GM18868 (cell line): ENCODE data around the gene RNF220.

Experiments used
- ATAC-seq: cut with Tn5 transposase; IDR thresholded peaks from one replicate; pipeline ENCODE4 v1.9.1; 2021; ENCODE audit warnings: mild to moderate bottlenecking, moderate library complexity; ENCODE audit not compliant: unreplicated experiment

The RNF220 gene

DNA sequence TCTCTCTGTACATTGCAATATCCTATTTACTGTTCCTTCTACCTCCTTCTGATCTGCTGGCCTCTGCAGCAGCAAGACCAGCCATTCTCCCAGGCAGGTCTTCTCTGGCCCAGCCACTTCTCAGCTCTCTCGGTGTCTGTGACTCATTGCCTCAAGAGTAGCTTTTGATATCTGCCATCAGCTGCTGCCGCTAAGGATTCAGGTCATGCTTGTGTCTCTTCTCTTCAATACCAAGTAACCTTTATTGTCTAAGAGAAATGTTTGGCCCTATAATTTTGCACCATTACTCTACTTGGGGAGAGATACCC lies 167.5 kb downstream of the RNF220 start:
- no peak for ATAC-seq

DNA sequence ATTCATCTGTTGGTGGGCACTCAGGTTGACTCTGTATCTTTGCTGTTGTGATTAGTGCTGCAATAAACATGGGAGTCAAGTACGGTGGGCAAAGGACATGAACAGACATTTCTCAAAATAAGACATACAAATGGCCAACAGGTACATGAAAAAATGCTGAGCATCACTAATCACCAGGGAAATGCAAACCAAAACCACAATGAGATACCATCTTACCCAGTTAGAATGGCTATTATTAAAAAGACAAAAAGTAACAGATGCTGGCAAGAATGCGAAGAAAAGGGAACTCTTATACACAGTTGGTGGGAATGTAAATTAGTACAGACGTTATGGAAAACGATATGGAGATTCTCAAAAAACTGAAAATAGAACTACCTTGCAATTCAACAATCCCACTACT lies 170.3 kb downstream of the RNF220 start:
- ATAC-seq: no peak

DNA sequence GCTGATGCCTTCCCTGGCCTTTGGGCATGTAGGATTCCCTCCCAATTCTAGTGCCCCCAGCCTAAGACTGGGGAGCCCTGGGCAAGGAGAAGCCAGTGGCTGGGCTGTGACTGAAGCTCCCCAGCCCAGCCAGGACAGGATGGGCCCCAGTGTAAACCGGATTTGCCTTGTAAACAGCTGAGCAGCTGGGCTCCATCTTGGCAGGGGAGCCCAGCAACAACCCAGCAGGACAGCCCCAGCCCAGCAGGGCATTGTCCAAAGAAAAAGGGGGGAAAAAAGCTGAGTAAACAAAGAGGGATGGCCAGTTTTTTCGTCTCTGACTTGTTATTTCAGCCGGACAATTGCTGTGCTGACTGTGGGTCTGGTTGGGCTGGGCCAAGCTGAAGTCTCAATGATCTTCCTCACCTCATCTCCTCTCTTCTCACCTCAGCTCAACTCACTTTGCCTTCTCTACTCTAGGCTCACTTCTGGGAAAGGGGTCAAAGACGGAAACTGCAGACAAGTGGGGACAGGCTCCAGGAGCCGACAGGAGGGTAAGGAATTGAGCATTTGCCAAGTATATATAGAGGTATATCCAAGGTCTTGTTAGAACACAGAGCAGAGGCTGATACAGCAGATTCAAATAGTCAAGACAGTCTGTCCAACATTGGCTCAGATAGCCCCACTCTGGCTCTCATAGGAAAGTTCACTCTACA lies 171.5 kb downstream of the RNF220 start:
- ATAC-seq: no peak

DNA sequence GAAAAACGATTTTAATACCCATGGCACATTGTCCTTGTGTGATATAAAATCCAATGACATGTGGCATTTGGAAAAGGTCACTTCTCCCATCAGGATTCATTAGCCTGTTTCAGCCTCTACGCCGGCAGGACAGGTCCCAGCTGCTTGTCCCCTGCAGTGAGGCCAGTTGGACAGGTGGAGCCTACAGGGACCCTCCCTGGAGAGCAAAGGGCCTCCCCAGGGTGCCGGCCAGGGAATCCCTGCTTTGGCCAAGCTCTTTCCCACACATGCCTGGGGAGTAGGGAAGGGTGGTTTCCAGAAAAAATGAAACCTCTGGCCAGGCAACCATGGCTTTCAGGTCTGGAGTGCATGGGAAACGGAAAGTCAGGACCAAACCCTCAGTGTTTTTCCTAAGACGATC lies 176.2 kb downstream of the RNF220 start:
- no peak for ATAC-seq

DNA sequence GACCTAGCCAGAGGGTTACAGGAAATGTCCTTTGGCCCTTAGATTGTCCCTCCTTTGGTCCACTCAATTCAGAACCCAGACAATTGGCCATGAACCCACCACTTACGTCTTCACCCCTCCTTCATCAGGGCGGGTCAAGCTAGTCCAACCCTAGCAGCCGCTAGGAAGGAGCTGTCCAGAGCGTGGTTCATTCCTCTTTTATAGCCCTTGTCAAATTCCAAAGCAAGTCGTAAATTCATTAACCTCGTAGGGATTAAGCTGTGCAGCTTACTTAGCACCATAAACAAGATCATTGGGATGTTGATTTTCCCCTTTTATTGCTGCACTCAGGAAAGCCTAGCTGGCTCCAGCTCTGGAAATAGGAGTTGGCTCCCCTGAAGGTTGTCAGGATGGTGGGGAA lies 179.1 kb downstream of the RNF220 start:
- no peak for ATAC-seq

DNA sequence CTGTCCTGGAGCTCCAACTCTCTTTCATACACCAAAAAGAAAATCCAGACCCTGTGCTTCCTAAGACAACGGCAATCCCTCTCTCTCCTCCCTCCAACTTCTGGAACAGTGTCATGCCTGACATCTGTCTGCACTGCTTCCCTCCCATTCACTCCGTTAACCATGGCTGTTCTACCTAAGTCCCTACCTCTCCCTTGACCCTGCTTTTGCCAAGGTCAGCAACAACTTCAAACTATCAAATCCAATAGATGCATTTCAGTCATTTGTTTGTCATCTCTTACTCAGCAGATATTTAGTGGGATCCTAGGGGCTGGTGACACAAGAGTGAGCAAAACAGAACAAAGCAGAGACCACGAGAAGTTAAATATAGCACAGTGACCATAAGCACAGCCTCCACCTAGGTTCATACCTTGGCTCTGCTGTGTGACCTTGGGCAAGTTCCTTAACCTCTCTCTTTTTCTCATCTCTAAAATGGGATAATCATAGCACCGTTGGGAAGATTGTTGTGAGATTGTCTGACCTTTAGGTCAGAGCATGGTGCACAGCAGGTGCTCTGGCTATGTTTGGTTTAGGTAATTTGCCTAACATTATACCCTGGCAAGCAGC lies 180.4 kb downstream of the RNF220 start:
- ATAC-seq: no peak

GRCh38 chr1:44587796-44588460 lies 182.9 kb downstream of the RNF220 start:
- no peak for ATAC-seq

DNA sequence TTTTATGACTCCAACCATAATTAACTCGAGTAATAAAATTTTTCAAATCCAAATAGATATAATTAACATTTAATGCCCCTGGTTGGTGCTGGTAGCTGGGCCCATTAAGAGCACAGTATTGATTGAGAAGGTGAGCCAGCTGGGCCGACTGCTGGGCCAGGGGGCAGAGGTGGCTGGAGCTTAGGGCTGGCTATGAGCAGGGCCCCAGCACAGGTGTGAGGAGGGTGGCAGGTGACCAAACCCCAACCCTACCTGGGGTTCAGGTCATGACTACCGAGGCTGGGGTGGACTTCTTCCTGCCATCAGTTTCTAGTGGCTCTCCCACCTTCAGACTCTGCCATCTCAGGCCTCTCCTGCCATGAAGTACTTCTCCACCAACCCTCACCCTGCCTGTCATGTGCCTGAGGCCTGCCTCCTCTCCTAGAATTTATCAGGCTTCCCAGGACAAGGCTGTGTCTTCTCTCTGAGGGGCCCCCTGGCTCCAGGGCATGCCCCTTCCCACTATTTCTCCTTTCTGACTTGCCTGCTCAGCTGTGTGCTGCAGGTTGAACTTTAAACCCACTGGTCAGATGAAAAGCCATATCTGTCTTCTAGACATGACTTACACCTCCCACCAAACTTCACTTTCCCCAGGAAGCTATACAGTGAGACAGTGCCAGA lies 183.6 kb downstream of the RNF220 start:
- ATAC-seq: no peak

DNA sequence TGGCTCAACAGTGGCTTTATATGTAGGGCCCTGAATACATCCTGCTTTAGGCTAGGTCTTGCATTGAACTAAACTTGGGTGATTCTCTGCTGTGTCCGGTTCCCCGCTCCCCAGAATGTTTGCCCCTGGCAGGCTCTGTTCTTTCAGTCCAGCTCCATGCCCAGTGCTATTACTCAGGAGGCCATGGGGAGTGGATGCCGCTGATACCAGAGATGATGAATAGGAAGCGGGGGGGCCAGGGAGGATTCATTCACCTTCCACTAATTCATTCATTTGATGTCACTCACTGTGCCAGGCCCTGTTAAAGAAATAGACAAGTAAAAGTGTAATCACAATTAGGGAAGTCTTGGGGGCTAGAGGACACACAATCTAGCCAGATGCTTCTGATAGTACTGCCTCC lies 185.4 kb downstream of the RNF220 start:
- ATAC-seq: no peak

- ATAC-seq: no peak
Measured at GRCh38 chr1:44591381-44591780, 186.3 kb downstream of the RNF220 start.

DNA sequence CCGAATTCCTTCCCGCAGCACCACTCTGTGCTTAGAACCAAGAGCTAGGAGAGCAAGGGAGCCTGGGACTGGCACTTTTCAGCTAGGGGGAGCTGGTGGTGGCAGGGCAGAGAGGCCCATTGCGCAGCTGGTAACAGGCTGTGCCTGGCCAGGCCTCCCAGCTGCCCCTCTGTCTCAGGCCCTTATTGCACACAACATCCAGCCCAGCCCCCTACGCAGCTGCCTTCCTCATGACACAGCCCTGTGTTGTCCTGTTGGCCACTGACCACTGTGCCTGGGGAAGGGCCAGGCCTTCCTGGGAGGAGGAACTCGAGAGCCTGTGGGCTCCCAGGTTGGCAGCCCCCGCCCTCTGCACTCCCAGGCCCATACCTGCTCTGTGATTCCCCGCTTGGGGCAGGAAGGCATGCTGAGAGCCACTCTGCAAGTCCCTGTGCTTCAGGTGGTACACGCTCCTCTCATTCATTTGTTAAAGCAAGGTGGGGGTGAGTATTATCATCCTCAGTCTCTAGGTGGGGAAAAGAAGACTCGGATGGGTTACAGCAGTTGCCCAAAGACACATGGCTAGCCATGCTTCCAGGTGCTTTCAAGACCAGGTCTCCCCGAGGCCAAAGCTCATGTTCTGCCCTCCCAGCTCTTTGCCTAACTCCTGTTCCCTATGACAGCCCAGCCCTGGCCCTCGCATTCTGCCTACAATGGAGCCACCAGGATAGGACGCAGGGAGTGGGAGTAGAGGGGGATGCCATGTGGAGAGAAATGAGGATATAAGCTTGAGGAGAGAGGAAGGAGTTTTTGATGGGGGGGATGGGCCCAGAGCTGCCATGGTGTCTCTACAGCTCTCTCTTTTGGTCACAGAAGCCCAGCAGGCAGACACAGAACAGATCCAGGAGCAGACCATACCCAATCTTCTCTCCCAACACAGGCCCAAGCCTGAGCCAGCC lies 187.4 kb downstream of the RNF220 start:
- ATAC-seq: no peak

- ATAC-seq: no peak
Measured at GRCh38 chr1:44594353-44594752, 189.3 kb downstream of the RNF220 start.

GRCh38 chr1:44594871-44595735 lies 190.0 kb downstream of the RNF220 start:
- ATAC-seq: no peak

DNA sequence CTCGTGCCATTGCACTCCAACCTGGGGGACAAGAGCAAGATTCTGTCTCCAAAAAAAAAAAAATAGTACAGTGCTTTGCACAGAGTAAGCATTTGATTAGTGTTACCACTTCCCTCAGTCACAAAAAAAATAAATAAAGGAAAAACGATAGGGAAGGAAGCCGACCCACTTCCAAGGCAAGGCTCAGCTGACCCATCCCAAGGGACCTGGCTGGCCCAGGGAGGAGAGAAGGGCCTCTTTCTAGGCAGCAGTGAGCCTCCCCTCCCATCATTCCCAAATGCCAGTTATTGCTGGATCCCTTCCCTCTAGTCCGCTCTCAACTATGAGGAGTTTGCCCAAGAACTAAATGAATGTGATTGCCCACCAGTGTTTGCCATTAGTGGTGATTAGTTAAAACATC lies 191.5 kb downstream of the RNF220 start:
- no peak for ATAC-seq

DNA sequence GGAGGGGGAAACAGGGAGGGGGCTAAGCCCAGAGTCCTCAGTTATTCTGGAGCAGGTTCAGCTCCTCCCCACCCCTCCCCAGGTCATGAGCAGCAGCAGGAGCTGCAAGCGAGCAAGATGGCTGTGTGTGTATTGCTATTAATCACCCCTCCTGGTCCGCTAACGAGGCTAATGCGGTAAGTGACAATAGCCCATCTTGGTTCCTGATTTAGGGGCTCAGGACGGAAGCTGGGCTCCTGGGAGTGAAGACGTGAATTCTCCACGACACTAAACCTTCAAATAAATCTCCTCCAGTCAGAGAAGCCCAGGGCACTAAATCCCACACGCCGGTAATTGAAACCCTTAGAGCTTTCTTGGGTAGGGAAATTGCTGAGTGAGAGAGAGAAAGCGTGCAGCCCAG lies 193.1 kb downstream of the RNF220 start:
- ATAC-seq: no peak

DNA sequence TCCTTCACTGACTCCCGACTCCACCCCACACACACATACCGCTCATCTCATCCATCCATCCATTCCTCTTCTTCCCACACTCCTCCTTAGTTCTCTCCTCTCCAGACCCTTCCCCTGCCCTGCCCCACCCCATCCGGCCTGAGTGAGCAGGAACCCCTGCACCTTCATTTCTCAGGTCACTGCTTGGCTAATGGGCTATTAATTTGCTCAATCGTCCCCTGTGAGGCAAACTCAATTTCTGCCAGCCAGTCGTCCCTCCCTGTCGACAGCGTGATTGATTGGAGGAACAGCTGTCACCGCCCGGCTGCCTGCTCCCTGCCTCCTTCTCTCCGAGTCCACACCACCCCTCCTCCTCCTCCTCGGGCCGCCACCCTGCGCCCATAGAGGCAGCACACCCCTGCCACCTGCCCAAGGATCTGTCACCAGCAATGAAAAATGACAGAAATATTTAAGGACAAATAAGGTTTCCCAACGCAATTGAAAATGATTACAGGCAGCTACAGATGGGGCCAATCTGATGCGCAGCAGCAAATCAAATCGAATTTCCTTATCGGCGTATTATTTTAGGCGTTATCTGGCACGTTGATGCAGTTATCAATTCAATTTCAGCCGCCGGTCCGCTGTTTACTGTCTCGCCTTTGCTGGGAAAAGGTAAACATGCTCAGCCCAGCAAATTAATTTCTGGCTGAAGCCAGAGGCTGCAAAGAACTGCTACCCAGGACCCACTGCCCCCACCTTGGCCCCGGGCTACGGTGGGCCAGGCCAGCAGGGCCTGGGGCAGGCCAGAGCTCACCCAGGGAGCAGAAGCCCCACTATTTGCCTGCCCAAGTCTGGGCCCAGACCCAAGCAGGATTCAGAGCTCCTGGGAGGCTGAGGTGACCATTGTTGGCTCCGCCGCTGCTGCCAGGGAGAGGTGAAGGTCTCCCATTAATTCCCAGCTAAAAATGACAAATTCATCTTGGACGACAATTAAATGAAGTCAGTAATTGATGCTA lies 197.9 kb downstream of the RNF220 start:
- ATAC-seq: no peak

DNA sequence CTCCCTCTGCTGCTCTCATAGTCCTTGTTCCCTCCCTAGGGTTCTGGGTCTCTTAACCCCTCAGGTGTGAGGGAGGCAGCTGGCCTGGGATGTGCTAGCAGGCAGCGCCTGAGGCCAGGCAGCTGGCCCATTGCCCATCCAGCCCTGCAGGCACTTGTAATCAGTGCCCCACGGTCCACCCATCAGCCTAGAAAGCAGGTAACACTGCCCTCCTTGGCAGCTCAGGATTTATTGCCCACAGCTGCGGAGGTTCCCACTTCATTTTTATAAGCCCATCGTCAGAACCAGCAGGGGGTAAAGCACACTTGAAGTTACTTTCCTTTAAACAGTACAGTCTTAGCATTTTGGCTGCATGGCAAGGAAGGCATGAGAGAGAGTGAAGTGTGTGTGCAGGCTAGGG lies 198.7 kb downstream of the RNF220 start:
- no peak for ATAC-seq

GRCh38 chr1:44604157-44604955 lies 199.3 kb downstream of the RNF220 start:
- ATAC-seq: no peak
